OCI-M2 (cell line): Measurements from ENCODE around the gene IGFL4.

Source experiments
- DNase-seq: peaks from one replicate; lab custom pipeline; 2025; ENCODE audit not compliant: unreplicated experiment; lab: John Stamatoyannopoulos, UW

Gene IGFL4

DNA sequence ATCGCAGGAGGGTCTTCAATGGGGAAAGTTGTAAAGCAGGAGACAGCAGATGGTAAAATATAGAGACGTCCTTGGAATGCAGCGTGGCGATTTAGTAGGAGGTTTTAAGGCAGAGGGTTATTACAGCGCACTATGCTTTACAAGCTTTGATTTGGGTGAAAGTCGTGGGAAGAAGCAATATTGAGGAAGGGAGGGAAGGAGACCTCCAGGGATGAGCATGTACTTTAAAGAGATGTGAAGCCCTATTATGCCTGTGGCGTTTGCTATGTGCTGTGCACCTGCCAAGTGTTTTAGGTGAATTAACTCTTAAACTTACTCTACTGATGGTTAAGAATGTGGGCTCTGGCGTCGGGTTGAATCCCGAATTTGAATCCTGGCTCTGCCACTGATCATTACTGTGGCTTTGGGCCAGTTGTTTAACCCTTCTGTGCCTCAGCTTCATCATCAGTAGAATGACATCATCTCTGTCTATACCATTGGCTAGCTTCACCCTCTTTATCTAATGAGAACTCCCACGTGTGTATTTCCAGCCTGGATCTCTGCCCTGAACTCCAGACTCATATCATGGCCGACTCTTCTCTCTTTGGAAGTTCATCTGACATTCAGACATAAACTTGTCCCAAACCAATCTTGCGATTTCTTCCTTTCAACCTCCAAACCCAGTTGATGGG lies 45.0 kb downstream of the IGFL4 start:
- DNase-seq, result no peak

DNA sequence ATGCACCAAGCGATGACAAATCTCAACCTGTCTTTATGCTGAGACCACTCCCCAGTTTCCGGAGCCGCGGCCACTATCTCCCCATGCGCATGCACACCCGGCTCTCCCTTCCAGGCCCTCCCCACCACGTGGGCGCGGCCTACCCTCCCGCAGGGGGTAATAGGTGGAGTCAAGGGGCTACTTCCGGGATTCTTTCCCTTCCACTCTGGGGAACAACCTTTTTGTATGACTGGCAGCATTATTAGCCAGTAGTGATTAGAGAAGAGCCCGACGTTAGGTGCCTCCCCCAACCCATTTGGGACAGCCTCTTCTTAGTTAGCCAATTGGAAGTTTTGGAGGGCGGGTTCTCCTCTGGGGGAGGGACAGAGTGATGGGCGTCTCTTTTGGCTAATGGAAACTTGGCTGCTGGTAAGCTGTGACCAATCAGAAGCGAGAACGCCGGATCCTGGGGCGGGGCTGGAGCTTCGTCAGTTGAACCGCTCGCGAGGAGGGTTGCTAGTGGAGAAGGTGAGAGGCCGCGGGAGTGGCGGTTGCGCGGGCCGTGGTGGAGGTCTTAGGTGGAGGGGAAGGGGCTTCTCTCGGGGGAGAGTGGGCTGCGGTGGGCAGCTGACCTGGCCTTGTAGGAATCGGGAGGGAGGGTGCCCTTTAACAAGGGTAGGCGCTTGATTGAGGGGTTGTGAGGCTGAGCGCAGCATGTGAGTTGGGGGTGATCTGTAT lies 45.6 kb downstream of the IGFL4 start, which contains the start of gene CCDC61:
CCDC61 (plus strand) TSS at position 470 of the 717 bp plus-strand sequence. CDS start 7,552 bp downstream, outside the sequence.
- peak; percentile 99 for DNase-seq

DNA sequence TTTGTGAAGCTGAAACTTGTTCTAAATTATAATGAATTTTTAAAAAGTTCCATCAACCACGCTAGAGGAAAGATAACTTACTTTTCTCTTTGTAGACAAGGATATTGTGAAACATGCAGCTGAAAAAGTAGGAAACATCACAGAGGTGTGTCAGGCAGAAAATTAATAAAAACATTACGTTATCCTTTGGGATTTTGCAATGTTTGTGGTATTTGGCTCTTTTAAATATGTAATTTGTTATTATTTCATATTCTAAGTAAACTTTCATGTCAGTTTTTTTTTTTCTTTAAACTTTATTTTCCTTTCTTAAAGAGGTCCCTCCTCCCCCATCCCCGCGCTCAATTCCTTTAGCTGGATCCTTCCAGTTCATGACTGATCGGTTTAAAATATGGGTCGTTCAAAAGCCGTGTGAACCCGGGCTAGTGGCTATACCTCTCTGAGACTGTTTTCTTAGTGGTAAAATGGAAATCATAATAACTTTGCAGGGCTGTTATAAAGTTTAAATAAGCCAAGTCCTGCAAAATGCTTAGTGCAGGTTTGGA lies 46.3 kb downstream of the IGFL4 start:
- DNase-seq, result no peak

DNA sequence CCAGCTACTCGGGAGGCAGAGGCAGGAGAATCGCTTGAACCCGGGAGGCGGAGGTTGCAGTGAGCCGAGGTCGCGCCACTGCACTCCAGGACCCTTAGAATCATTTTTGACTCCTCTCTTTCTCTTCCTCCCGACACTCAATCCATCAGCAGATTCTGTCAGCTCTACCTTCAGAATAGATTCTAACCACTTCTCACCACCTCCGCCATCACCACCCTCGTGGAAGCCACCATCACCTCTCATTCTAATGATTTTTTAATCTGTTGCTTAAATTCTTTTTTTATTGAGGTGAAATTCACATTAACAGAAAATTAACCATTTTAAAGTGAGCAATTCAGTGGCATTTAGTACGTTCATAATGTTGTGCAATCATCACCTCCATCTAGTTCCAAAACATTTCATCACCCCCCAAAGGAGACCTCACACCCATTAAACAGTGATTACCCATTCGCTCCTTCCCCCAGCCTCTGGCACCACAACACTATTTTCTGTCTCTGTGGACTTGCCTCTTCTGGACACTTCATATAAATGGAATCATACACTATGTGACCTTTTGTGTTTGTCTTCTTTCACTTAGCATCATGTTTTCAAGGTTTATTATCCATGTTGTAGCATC lies 50.6 kb downstream of the IGFL4 start:
- DNase-seq, result no peak
